Effector memory CD8-positive, alpha-beta T cell (primary cell): ENCODE data around the gene TMCC1.
A peak's percentile ranks its signal among the peaks of the same experiment; 100 is the strongest.

Experiments
- ATAC-seq: fragments of 150-1000 bp; cut with Tn5 transposase; replicated peaks from 2 replicates; pipeline ENCODE4 v1.10.0; 2021; ENCODE audit warnings: mild to moderate bottlenecking, moderate library complexity
- DNase-seq, 3 experiments: peaks; one replicate each; pipeline ENCODE4 v3.0.0; 2021
- H3K27ac Mint-ChIP-seq, 2 donors: one replicate each; pipeline ENCODE4 v1.8.0; 2022; ENCODE audit warnings: mild to moderate bottlenecking in 2 of 2, mixed read lengths in 2 of 2, moderate library complexity in 2 of 2
- H3K27me3 Mint-ChIP-seq, 2 donors: one replicate each; pipeline ENCODE4 v1.8.0; 2022; ENCODE audit warnings: mixed read lengths in 2 of 2
- H3K36me3 Mint-ChIP-seq: one replicate; pipeline ENCODE4 v1.8.0; 2022; ENCODE audit warnings: mild to moderate bottlenecking, moderate library complexity, mixed read lengths; ENCODE audit not compliant: insufficient read depth
- H3K4me1 Mint-ChIP-seq, 2 donors: one replicate each; pipeline ENCODE4 v1.8.0; 2022; ENCODE audit warnings: low read depth in 2 of 2, mixed read lengths in 2 of 2
- H3K4me3 Mint-ChIP-seq, 2 donors: one replicate each; pipeline ENCODE4 v1.8.0; 2022; ENCODE audit warnings: mild to moderate bottlenecking in 2 of 2, mixed read lengths in 2 of 2, moderate library complexity in 2 of 2
- H3K9me3 Mint-ChIP-seq, 2 donors: one replicate each; pipeline ENCODE4 v1.8.0; 2022; ENCODE audit warnings: mixed read lengths in 2 of 2

Gene TMCC1

GRCh38 chr3:129820587-129820986 is 72.9 kb downstream of the TMCC1 start:
- ATAC-seq (no peak), DNase-seq (no peak)
- peaks cover 8% of the 10 kb centered on the region for H3K36me3 Mint-ChIP-seq
- H3K9me3 Mint-ChIP-seq = no peaks in the 10 kb centered on the region
- H3K27me3 Mint-ChIP-seq = no peaks in the 10 kb centered on the region
- no peak overlapping the region for H3K4me3 Mint-ChIP-seq
- H3K27ac Mint-ChIP-seq = no peak overlapping the region
- H3K4me1 Mint-ChIP-seq = peaks cover 5 to 15% of the 10 kb centered on the region in 2 donors

GRCh38 chr3:129812589-129812988 is 80.9 kb downstream of the TMCC1 start:
- H3K4me3 Mint-ChIP-seq = no peak overlapping the region
- no peak for DNase-seq
- no peak for ATAC-seq
- peaks cover 13 to 46% of the 10 kb centered on the region in 2 donors for H3K4me1 Mint-ChIP-seq
- H3K9me3 Mint-ChIP-seq = no peaks in the 10 kb centered on the region
- H3K27ac Mint-ChIP-seq = no peak overlapping the region
- peaks cover 9% of the 10 kb centered on the region for H3K36me3 Mint-ChIP-seq
- no peaks in the 10 kb centered on the region for H3K27me3 Mint-ChIP-seq

DNA sequence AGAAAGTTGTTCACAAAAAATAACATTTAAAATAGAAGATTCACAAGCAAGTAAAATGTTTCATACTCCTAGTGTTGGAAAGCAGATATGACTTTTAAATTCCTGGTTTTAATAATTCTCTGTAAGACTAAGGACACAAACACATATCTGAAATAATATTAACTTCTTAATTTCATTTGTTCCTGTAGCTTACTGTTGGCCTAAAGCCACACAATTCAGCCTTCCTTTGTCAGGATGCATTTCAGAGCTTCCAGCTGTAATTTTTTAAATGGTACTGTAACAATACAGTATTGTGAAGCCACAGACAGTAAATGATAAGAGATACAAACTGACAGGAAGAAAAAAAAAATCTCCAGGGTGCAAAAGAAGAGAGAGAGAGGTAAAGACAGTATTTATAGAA is 84.2 kb downstream of the TMCC1 start:
- H3K36me3 Mint-ChIP-seq = peaks cover 5% of the 10 kb centered on the region
- no peak overlapping the region for H3K4me3 Mint-ChIP-seq
- no peaks in the 10 kb centered on the region for H3K27me3 Mint-ChIP-seq
- H3K27ac Mint-ChIP-seq = no peak overlapping the region
- peaks cover 10 to 43% of the 10 kb centered on the region in 2 donors for H3K4me1 Mint-ChIP-seq
- DNase-seq (no peak), ATAC-seq (no peak)
- no peaks in the 10 kb centered on the region for H3K9me3 Mint-ChIP-seq

DNA sequence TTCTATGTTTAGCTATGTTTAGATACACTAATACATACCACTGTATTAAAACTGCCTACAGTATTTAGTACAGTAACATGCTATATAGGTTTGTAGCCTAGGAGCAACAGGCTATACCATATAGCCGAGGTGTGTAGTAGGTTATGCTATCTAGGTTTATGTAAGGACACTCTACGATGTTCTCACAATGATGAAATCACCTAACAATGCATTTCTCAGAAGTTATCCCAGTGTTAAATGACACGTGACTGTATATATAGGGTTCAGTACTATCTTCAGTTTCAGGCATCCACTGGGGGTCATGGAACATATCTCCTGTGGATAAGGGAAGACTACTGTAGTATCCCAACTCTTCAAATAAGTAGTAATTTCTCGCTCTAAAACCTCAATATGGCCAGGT is 97.4 kb downstream of the TMCC1 start:
- H3K27ac Mint-ChIP-seq = no peak overlapping the region
- H3K36me3 Mint-ChIP-seq = peaks cover 4% of the 10 kb centered on the region
- ATAC-seq = no peak
- no peak overlapping the region for H3K4me3 Mint-ChIP-seq
- DNase-seq = no peak
- H3K4me1 Mint-ChIP-seq = peaks cover 0 to 6% of the 10 kb centered on the region in 2 donors
- no peaks in the 10 kb centered on the region for H3K9me3 Mint-ChIP-seq
- no peaks in the 10 kb centered on the region for H3K27me3 Mint-ChIP-seq

GRCh38 chr3:129795186-129796010 is 98.1 kb downstream of the TMCC1 start:
- H3K27ac Mint-ChIP-seq = no peak overlapping the region
- no peak overlapping the region for H3K4me3 Mint-ChIP-seq
- no peak for ATAC-seq
- H3K9me3 Mint-ChIP-seq = no peaks in the 10 kb centered on the region
- peaks cover 4% of the 10 kb centered on the region for H3K36me3 Mint-ChIP-seq
- H3K27me3 Mint-ChIP-seq = no peaks in the 10 kb centered on the region
- peaks cover 0 to 4% of the 10 kb centered on the region in 2 donors for H3K4me1 Mint-ChIP-seq
- DNase-seq = no peak

GRCh38 chr3:129794311-129795185 is 99.0 kb downstream of the TMCC1 start:
- no peak overlapping the region for H3K27ac Mint-ChIP-seq
- ATAC-seq = no peak
- H3K36me3 Mint-ChIP-seq = peaks cover 4% of the 10 kb centered on the region
- peaks cover 0 to 4% of the 10 kb centered on the region in 2 donors for H3K4me1 Mint-ChIP-seq
- no peaks in the 10 kb centered on the region for H3K27me3 Mint-ChIP-seq
- no peak overlapping the region for H3K4me3 Mint-ChIP-seq
- H3K9me3 Mint-ChIP-seq = no peaks in the 10 kb centered on the region
- no peak for DNase-seq

DNA sequence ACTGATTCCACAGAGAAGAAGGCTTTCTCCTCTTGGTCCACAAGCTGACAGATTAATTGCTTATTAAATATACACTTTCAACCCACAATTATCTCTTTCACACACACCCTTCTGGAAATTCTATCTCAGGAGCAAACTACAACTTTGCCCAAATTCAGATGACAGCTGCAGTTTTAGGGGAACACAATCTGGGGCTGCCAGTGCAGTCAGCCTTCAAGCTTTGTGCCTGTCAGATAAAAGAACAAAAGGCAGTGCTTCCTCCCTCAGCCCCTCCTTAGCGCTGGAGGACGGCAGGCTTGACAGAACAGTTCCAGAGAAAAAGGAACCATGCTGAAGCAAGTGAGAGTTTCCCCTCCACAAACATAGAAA is 99.6 kb downstream of the TMCC1 start:
- H3K4me1 Mint-ChIP-seq = peaks cover 0 to 4% of the 10 kb centered on the region in 2 donors
- H3K9me3 Mint-ChIP-seq = no peaks in the 10 kb centered on the region
- ATAC-seq = no peak
- no peak overlapping the region for H3K27ac Mint-ChIP-seq
- H3K27me3 Mint-ChIP-seq = no peaks in the 10 kb centered on the region
- peaks cover 4% of the 10 kb centered on the region for H3K36me3 Mint-ChIP-seq
- no peak for DNase-seq
- no peak overlapping the region for H3K4me3 Mint-ChIP-seq

GRCh38 chr3:129793319-129793718 is 100.2 kb downstream of the TMCC1 start:
- H3K4me1 Mint-ChIP-seq = peaks cover 0 to 4% of the 10 kb centered on the region in 2 donors
- no peak for ATAC-seq
- peaks cover 4% of the 10 kb centered on the region for H3K36me3 Mint-ChIP-seq
- no peak overlapping the region for H3K27ac Mint-ChIP-seq
- H3K27me3 Mint-ChIP-seq = no peaks in the 10 kb centered on the region
- H3K9me3 Mint-ChIP-seq = no peaks in the 10 kb centered on the region
- H3K4me3 Mint-ChIP-seq = no peak overlapping the region
- no peak for DNase-seq

GRCh38 chr3:129783470-129783869 is 110.0 kb downstream of the TMCC1 start:
- H3K36me3 Mint-ChIP-seq = no peaks in the 10 kb centered on the region
- no peak overlapping the region for H3K4me3 Mint-ChIP-seq
- no peaks in the 10 kb centered on the region for H3K27me3 Mint-ChIP-seq
- H3K4me1 Mint-ChIP-seq = no peaks in the 10 kb centered on the region
- no peak for ATAC-seq
- DNase-seq = no peak
- H3K27ac Mint-ChIP-seq = no peak overlapping the region
- no peaks in the 10 kb centered on the region for H3K9me3 Mint-ChIP-seq

DNA sequence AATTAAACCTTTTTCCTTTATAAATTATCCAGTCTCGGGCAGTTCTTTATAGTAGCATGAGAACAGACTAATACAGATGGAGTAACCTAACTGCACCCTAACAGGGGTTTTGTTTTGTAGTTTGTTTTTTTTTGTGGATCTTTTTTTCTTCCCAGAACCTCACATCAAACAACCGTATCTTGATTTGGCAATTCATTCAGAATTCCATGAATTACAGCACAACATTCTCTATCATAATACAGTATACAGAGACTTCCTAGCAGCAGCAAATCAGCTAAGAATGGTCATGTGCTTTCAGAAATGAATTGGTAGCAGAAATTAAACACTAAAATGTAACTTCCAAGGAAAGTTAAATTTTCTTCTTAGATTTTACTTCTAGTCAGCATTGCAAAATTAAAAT is 114.6 kb downstream of the TMCC1 start:
- DNase-seq = no peak
- Mint-ChIP-seq H3K36me3 (peaks cover 3% of the 10 kb centered on the region), H3K4me3 (no peak overlapping the region), H3K27ac (no peak overlapping the region), H3K4me1 (peaks cover 0 to 3% of the 10 kb centered on the region in 2 donors), H3K9me3 (no peaks in the 10 kb centered on the region), H3K27me3 (no peaks in the 10 kb centered on the region)
- ATAC-seq = no peak

GRCh38 chr3:129777806-129778205 is 115.7 kb downstream of the TMCC1 start:
- no peak overlapping the region for H3K4me3 Mint-ChIP-seq
- H3K36me3 Mint-ChIP-seq = peaks cover 3% of the 10 kb centered on the region
- ATAC-seq = no peak
- no peaks in the 10 kb centered on the region for H3K27me3 Mint-ChIP-seq
- peak overlapping the region in 1 of 2 donors; percentile 6 for H3K27ac Mint-ChIP-seq
- no peaks in the 10 kb centered on the region for H3K9me3 Mint-ChIP-seq
- peaks cover 0 to 9% of the 10 kb centered on the region in 2 donors for H3K4me1 Mint-ChIP-seq
- no peak for DNase-seq

DNA sequence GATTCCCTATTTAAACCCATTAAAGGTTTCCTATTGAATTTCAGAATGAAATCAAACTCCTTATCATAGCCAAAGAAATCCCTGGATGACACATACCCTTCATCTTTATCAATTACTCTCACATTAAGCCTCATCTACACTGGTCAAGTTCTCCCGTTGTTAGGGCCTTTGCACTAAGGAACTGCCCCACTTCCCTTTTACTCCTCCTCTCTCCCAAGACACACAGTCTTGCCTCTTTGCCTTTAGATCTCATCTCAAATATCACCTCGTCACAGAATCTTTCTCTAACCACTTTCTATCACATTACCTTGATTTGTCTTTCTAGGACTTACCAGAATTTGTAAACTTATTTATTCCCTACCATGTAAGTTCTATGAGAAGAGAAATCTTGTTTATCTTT is 117.6 kb downstream of the TMCC1 start:
- no peaks in the 10 kb centered on the region for H3K27me3 Mint-ChIP-seq
- no peak for DNase-seq
- no peak for ATAC-seq
- peaks cover 3% of the 10 kb centered on the region for H3K36me3 Mint-ChIP-seq
- H3K27ac Mint-ChIP-seq = no peak overlapping the region
- peaks cover 0 to 10% of the 10 kb centered on the region in 2 donors for H3K4me1 Mint-ChIP-seq
- no peak overlapping the region for H3K4me3 Mint-ChIP-seq
- H3K9me3 Mint-ChIP-seq = no peaks in the 10 kb centered on the region

DNA sequence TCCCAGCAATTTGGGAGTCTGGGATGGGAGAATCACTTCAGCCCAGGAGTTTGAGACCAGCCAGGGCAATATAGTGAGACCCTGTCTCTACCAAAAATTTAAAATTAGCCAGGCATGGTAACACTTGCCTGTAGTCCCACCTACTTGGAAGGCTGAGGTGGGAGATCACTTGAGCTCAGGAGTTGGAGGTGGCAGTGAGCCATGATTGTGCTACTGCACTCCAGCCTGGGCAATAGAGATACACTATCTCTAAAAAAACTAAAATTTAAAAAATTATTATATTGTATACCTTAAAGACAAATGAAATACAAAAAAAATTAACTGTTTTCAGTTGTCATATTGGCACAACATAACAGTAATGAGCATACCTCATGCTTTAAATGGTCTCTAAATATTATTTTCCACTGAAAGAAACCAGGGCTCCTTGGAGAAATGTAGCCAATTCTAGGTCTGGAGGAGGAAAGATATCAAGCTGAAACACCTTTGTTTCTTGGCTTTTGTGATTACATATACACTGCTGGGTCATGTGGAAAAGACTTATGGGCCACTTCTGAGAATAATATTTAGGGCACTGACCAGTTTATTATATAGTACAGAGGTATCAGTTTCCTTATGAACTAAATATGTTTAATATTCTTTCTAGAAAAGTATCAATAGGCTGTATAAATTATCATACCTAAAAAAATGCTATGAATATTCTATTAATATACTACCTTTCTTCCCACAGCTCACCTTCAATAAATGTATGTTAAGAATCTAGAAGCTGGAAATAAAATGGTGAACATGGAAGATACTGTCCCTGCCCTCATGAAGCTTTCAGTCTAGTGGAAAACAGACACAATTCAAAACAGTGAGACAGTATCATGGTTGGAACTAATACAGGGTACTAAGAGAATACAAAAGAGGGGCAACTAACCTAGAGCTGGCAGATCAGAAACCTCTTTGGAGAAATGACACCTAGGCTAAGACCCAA is 119.5 kb downstream of the TMCC1 start:
- Mint-ChIP-seq H3K27ac (no peak overlapping the region), H3K4me1 (peaks cover 0 to 10% of the 10 kb centered on the region in 2 donors), H3K27me3 (no peaks in the 10 kb centered on the region), H3K4me3 (no peak overlapping the region), H3K36me3 (peaks cover 3% of the 10 kb centered on the region), H3K9me3 (no peaks in the 10 kb centered on the region)
- no peak for ATAC-seq
- no peak for DNase-seq
